Mucosa of descending colon (tissue), 3 donors: ENCODE measurements around the gene PCGF2. TPM values are rescaled to one million over a fixed set of nuclear protein-coding genes. Genes with fewer than 3 reads are reported as not detected.
A peak's percentile ranks its signal among the peaks of the same experiment; 100 is the strongest.

Experiments used
- ATAC-seq: fragments of 200-7000 bp; cut with Tn5 transposase; one replicate; pipeline ENCODE4 v1.9.1; 2020; ENCODE audit warnings: mild to moderate bottlenecking, moderate library complexity
- DNase-seq, 3 donors: peaks; one replicate each; pipeline ENCODE4 v3.0.0-alpha.2; 2020
- H3K36me3 ChIP-seq: fragments of 200-600 bp; one replicate; pipeline ENCODE4 v1.8.0; 2021; ENCODE audit warnings: low read depth, mild to moderate bottlenecking
- H3K4me1 ChIP-seq: fragments of 200-600 bp; one replicate; pipeline ENCODE4 v1.8.0; 2021; ENCODE audit warnings: low read depth, mild to moderate bottlenecking
- H3K4me3 ChIP-seq: fragments of 200-600 bp; one replicate; pipeline ENCODE4 v1.8.0; 2021; ENCODE audit warnings: mild to moderate bottlenecking
- H3K9me3 ChIP-seq: fragments of 200-600 bp; one replicate; pipeline ENCODE4 v1.8.0; 2021; ENCODE audit warnings: mild to moderate bottlenecking
- CTCF ChIP-seq: fragments of 200-600 bp; IDR thresholded peaks from one replicate; pipeline ENCODE4 v1.8.0; 2022; ENCODE audit warnings: antibody characterized with exemption, mild to moderate bottlenecking
- intact Hi-C, 2 donors: fragments of 100-400 bp; cut with DNase I in 1 of 2; cut with micrococcal nuclease in 1 of 2; formaldehyde crosslinking; loops; one replicate each; pipeline versions ENCODE4 v1.11.0 to v1.11.1; 2022; cut with DNase I, micrococcal nuclease
- total RNA-seq, 3 donors: library from RNA; stranded (reverse); fragmentation: NEBNext Ultra II Directional in 2 of 3; extraction: Animal tissue kit (Norgen Biotek cat#: 25700) in 2 of 3; gene quantifications; one replicate each; pipeline versions ENCODE4 v1.2.1 to v1.2.4, GENCODE V29; 2021 to 2023
- donor health status: DM: no; HTN: no; CAD: no; lungs with moderate emphysema.
- donor health status: DM: no; HTN: no; CAD: no.
- donor health status: DM: no; HTN: yes; CAD: no.

The PCGF2 gene
- total RNA-seq, 3 donors from 2014 or later, result 23.8 to 30.7 (median 25.5) TPM

GRCh38 chr17:38704606-38705522, 43.3 kb downstream of the PCGF2 start, which contains the start of gene MLLT6:
Gene MLLT6 (plus strand): TSS chr17:38705273. CDS start chr17:38705633, 360 bp downstream.
- intact Hi-C loops, result no loop called here
- peaks cover 12% of the 10 kb centered on the region for H3K4me1 ChIP-seq
- TF ChIP-seq CTCF, result no peak

GRCh38 chr17:38703742-38704605, 44.2 kb downstream of the PCGF2 start:
- peak; percentile 94 to 96 (median 94) for DNase-seq
- no peaks in the 10 kb centered on the region for H3K9me3 ChIP-seq
- peak; percentile 61 for ATAC-seq

More at GRCh38 chr17:38704606-38705522, 43.3 kb downstream of the PCGF2 start, which contains the start of gene MLLT6:
- DNase-seq (peak; percentile 83 to 89 (median 87)), ATAC-seq (peak; percentile 44)
- Histone ChIP-seq H3K36me3 (no peaks in the 10 kb centered on the region), H3K4me3 (peak within 1 kb of the TSS; percentile 68), H3K9me3 (no peaks in the 10 kb centered on the region)

GRCh38 chr17:38702916-38703741, 45.0 kb downstream of the PCGF2 start:
- ATAC-seq (peak; percentile 0), DNase-seq (peak; percentile 55 to 79 (median 73))
- Histone ChIP-seq H3K36me3 (no peaks in the 10 kb centered on the region), H3K9me3 (no peaks in the 10 kb centered on the region), H3K4me1 (peaks cover 12% of the 10 kb centered on the region), H3K4me3 (peak overlapping the region; percentile 61)
- TF ChIP-seq CTCF, result no peak
- intact Hi-C loops, result no loop called here

More at GRCh38 chr17:38703742-38704605, 44.2 kb downstream of the PCGF2 start:
- intact Hi-C loops, result no loop called here
- H3K36me3 ChIP-seq, result no peaks in the 10 kb centered on the region
- peaks cover 12% of the 10 kb centered on the region for H3K4me1 ChIP-seq
- no peak for TF ChIP-seq CTCF
- peak overlapping the region; percentile 61 for H3K4me3 ChIP-seq

- H3K4me1 ChIP-seq, result peaks cover 11% of the 10 kb centered on the region
- TF ChIP-seq CTCF, result no peak
- DNase-seq (peak; percentile 91 to 94 (median 94)), ATAC-seq (peak; percentile 68)
- H3K4me3 ChIP-seq, result peak overlapping the region; percentile 61
- H3K9me3 ChIP-seq, result no peaks in the 10 kb centered on the region
- H3K36me3 ChIP-seq, result no peaks in the 10 kb centered on the region
- intact Hi-C loops, result no loop called here
Measured at GRCh38 chr17:38702166-38702915, 45.8 kb downstream of the PCGF2 start.
